H9 (cell line): ENCODE data around the gene MYO5C. TPM values are rescaled to one million over a fixed set of nuclear protein-coding genes. Genes with fewer than 3 reads are reported as not detected.

ENCODE experiments used
- DNase-seq: peaks from one replicate; pipeline ENCODE4 v3.0.0-alpha.2; 2017
- H2AFZ ChIP-seq: one replicate; pipeline ENCODE4 v1.6.1; 2013; ENCODE audit warnings: mild to moderate bottlenecking, low read length, control low read depth, moderate library complexity
- H2AK5ac ChIP-seq: 2 replicates; pipeline ENCODE4 v1.6.1; 2013; ENCODE audit warnings: low read length, control low read depth, mixed read lengths; ENCODE audit not compliant: insufficient read length
- H2BK120ac ChIP-seq: one replicate; pipeline ENCODE4 v1.6.1; 2013; ENCODE audit warnings: low read depth, mild to moderate bottlenecking, low read length, control low read depth, inconsistent platforms; ENCODE audit not compliant: poor library complexity, severe bottlenecking
- H2BK12ac ChIP-seq: 2 replicates; pipeline ENCODE4 v1.6.1; 2013; ENCODE audit warnings: low read length, control low read depth, mixed read lengths, low read depth; ENCODE audit not compliant: insufficient read length
- H2BK15ac ChIP-seq: 2 replicates; pipeline ENCODE4 v1.6.1; 2013; ENCODE audit warnings: low read depth, low read length, control low read depth
- H2BK20ac ChIP-seq: one replicate; pipeline ENCODE4 v1.6.1; 2013; ENCODE audit warnings: low read depth, mild to moderate bottlenecking, low read length, control low read depth, inconsistent platforms; ENCODE audit not compliant: poor library complexity, severe bottlenecking
- H2BK5ac ChIP-seq: 2 replicates; pipeline ENCODE4 v1.6.1; 2013; ENCODE audit warnings: low read length, control low read depth, mixed read lengths; ENCODE audit not compliant: insufficient read length
- H3K14ac ChIP-seq: 2 replicates; pipeline ENCODE4 v1.6.1; 2013; ENCODE audit warnings: low read length, control low read depth; ENCODE audit not compliant: insufficient read depth
- H3K18ac ChIP-seq: 2 replicates; pipeline ENCODE4 v1.6.1; 2013; ENCODE audit warnings: low read depth, mild to moderate bottlenecking, mixed read lengths, low read length, control low read depth; ENCODE audit not compliant: insufficient read length
- H3K23ac ChIP-seq: 2 replicates; pipeline ENCODE4 v1.6.1; 2013; ENCODE audit warnings: low read length, control low read depth, mixed read lengths, low read depth; ENCODE audit not compliant: insufficient read length
- H3K23me2 ChIP-seq: 2 replicates; pipeline ENCODE4 v1.6.1; 2013; ENCODE audit warnings: low read depth, mild to moderate bottlenecking, mixed read lengths, low read length, control low read depth; ENCODE audit not compliant: insufficient read length, poor library complexity, severe bottlenecking
- H3K27ac ChIP-seq: 2 replicates; pipeline ENCODE4 v1.5.1; 2013; ENCODE audit warnings: low read length, control low read depth, mixed read lengths, low read depth; ENCODE audit not compliant: insufficient read length
- H3K27me3 ChIP-seq: 2 replicates; pipeline ENCODE4 v1.6.1; 2013; ENCODE audit warnings: low read length, control low read depth, inconsistent platforms; ENCODE audit not compliant: insufficient read depth
- H3K4ac ChIP-seq: 2 replicates; pipeline ENCODE4 v1.6.1; 2013; ENCODE audit warnings: low read depth, mild to moderate bottlenecking, control low read depth, inconsistent platforms, low read length, moderate library complexity
- H3K4me1 ChIP-seq: 2 replicates; pipeline ENCODE4 v1.6.1; 2013; ENCODE audit warnings: low read length, control low read depth, inconsistent platforms; ENCODE audit not compliant: insufficient read depth
- H3K4me2 ChIP-seq: 2 replicates; pipeline ENCODE4 v1.6.1; 2013; ENCODE audit warnings: low read length, control low read depth, mixed read lengths; ENCODE audit not compliant: insufficient read length, insufficient read depth
- H3K56ac ChIP-seq: 2 replicates; pipeline ENCODE4 v1.6.1; 2013; ENCODE audit warnings: low read depth, mild to moderate bottlenecking, mixed read lengths, low read length, control low read depth; ENCODE audit not compliant: insufficient read length
- H3K79me1 ChIP-seq: 2 replicates; pipeline ENCODE4 v1.6.1; 2013; ENCODE audit warnings: low read depth, mild to moderate bottlenecking, moderate library complexity, low read length, control low read depth, inconsistent platforms; ENCODE audit not compliant: insufficient read depth, poor library complexity, severe bottlenecking
- H3K79me2 ChIP-seq: 2 replicates; pipeline ENCODE4 v1.6.1; 2013; ENCODE audit warnings: low read length, control low read depth, inconsistent platforms; ENCODE audit not compliant: insufficient read depth
- H3K9ac ChIP-seq: 2 replicates; pipeline ENCODE4 v1.6.1; 2013; ENCODE audit warnings: low read length, control low read depth, mixed read lengths; ENCODE audit not compliant: insufficient read length; ENCODE audit errors: extremely low read depth
- H3K9me3 ChIP-seq: one replicate; pipeline ENCODE4 v1.6.1; 2013; ENCODE audit warnings: low read depth, low read length, inconsistent platforms; ENCODE audit not compliant: control insufficient read depth
- H3T11ph ChIP-seq: one replicate; pipeline ENCODE4 v1.6.1; 2013; ENCODE audit warnings: mild to moderate bottlenecking, low read length, control low read depth, inconsistent platforms
- H4K20me1 ChIP-seq: one replicate; pipeline ENCODE4 v1.6.1; 2013; ENCODE audit not compliant: control insufficient read depth, insufficient read length, insufficient read depth
- H4K5ac ChIP-seq: 2 replicates; pipeline ENCODE4 v1.6.1; 2013; ENCODE audit warnings: low read depth, mild to moderate bottlenecking, mixed read lengths, low read length, control low read depth; ENCODE audit not compliant: insufficient read length
- H4K8ac ChIP-seq: replicated peaks from 2 replicates; pipeline ENCODE4 v1.6.1; 2013; ENCODE audit warnings: low read length, control low read depth, mixed read lengths, low read depth; ENCODE audit not compliant: insufficient read length
- H4K91ac ChIP-seq: 2 replicates; pipeline ENCODE4 v1.6.1; 2013; ENCODE audit warnings: low read depth, mild to moderate bottlenecking, moderate library complexity, mixed read lengths, low read length, control low read depth; ENCODE audit not compliant: insufficient read length
- H3K27ac Mint-ChIP-seq, 3 experiments: 2 replicates in 2 of 3; 3 replicates in 1 of 3; pipeline ENCODE4 v1.8.0; 2020 to 2021; ENCODE audit warnings: mixed read lengths in 3 of 3, mild to moderate bottlenecking in 1 of 3, moderate library complexity in 1 of 3
- H3K27me3 Mint-ChIP-seq: 2 replicates; pipeline ENCODE4 v1.8.0; 2021; ENCODE audit warnings: low read depth, mild to moderate bottlenecking, moderate library complexity, mixed read lengths
- H3K36me3 Mint-ChIP-seq, 3 experiments: 2 replicates in 2 of 3; 3 replicates in 1 of 3; pipeline ENCODE4 v1.8.0; 2020 to 2021; ENCODE audit warnings: low read depth in 3 of 3, mixed read lengths in 3 of 3; ENCODE audit not compliant: insufficient read depth in 1 of 3
- H3K4me1 Mint-ChIP-seq, 2 experiments: 2 replicates each; pipeline ENCODE4 v1.8.0; 2020; ENCODE audit warnings: mixed read lengths in 2 of 2
- H3K4me3 Mint-ChIP-seq, 2 experiments: 2 replicates in 1 of 2; 3 replicates in 1 of 2; pipeline ENCODE4 v1.8.0; 2020 to 2021; ENCODE audit warnings: mild to moderate bottlenecking in 2 of 2, mixed read lengths in 2 of 2, moderate library complexity in 1 of 2
- H3K9me3 Mint-ChIP-seq, 2 experiments: 2 replicates in 1 of 2; 3 replicates in 1 of 2; pipeline ENCODE4 v1.8.0; 2020; ENCODE audit warnings: mild to moderate bottlenecking in 2 of 2, mixed read lengths in 2 of 2, moderate library complexity in 1 of 2
- CTCF ChIP-seq: fragments of 200-600 bp; sonication (generic); conservative IDR thresholded peaks from 3 replicates; pipeline ENCODE4 v1.8.0; 2021; ENCODE audit warnings: antibody characterized with exemption, mild to moderate bottlenecking
- WGBS: extraction: QIAGEN DNeasy Blood & Tissue Kit; methylation state at CpG from one replicate; pipeline ENCODE4 v1.1.7; 2013; ENCODE audit warnings: missing lambda C conversion rate, low lambda C conversion rate, mixed read lengths; ENCODE audit not compliant: insufficient read length; ENCODE audit errors: extremely low coverage; 5-methylcytosine and 5-hydroxymethylcytosine counted together
- total RNA-seq: library from RNA; stranded (reverse); gene quantifications from 2 replicates; pipeline ENCODE4 v1.2.1, GENCODE V29; 2021

MYO5C gene
- total RNA-seq, 1 experiment from 2014 or later: 22.2 TPM

GRCh38 chr15:52284164-52284563 is 11.4 kb downstream of the MYO5C start:
- Histone ChIP-seq H3K23me2 (no peaks in the 10 kb centered on the region), H3K27ac (no peak overlapping the region), H4K20me1 (no peaks in the 10 kb centered on the region), H4K8ac (no peak overlapping the region), H2AFZ (no peak overlapping the region), H3K9me3 (no peaks in the 10 kb centered on the region), H2BK12ac (no peak overlapping the region), H2BK20ac (no peak overlapping the region), H3T11ph (no peak overlapping the region), H3K18ac (no peak overlapping the region), H3K23ac (no peak overlapping the region), H2BK5ac (no peak overlapping the region), H3K4ac (no peak overlapping the region), H3K4me1 (no peaks in the 10 kb centered on the region), H2AK5ac (no peak overlapping the region), H4K91ac (no peak overlapping the region), H4K5ac (no peak overlapping the region), H3K79me1 (no peaks in the 10 kb centered on the region), H3K56ac (no peak overlapping the region), H3K9ac (no peak overlapping the region), H3K4me2 (no peak overlapping the region), H3K14ac (no peak overlapping the region), H3K27me3 (no peaks in the 10 kb centered on the region), H2BK120ac (no peak overlapping the region), H2BK15ac (no peak overlapping the region), H3K79me2 (peaks cover 2% of the 10 kb centered on the region; the same call in 1 of the 2 replicates)
- peaks cover 13 to 23% of the 10 kb centered on the region in 2 experiments; a peak in 4 of 5 replicates for H3K9me3 Mint-ChIP-seq
- no peak overlapping the region for H3K27ac Mint-ChIP-seq
- no peak for DNase-seq
- no peak overlapping the region for H3K4me3 Mint-ChIP-seq
- no CpG with 5 or more reads among the region's 3 CpGs for WGBS
- no peak for TF ChIP-seq CTCF
- peaks cover 25 to 48% (median 32%) of the 10 kb centered on the region in 3 experiments for H3K36me3 Mint-ChIP-seq
- peaks cover 20 to 26% of the 10 kb centered on the region in 2 experiments for H3K4me1 Mint-ChIP-seq
- no peaks in the 10 kb centered on the region for H3K27me3 Mint-ChIP-seq
